GM12878 (cell line): ENCODE data around the gene IQGAP1.
"Not testable (repeated sequence)": the region's sequence is repeated elsewhere in the genome, so short reads cannot be mapped to it uniquely, and the experiment has no call there.

Experiments
- BRCA1 ChIP-seq: IDR thresholded peaks from 2 replicates; pipeline ENCODE4 v1.6.1; 2011; ENCODE audit warnings: low read depth, low read length, improper control_type of control experiment
- EZH2 ChIP-seq: IDR thresholded peaks from 2 replicates; pipeline ENCODE4 v1.6.1; 2012; ENCODE audit warnings: low read depth, mild to moderate bottlenecking, control low read depth, inconsistent platforms, low read length, borderline replicate concordance; ENCODE audit not compliant: control insufficient read depth
- NR2C2 ChIP-seq: IDR thresholded peaks from 2 replicates; pipeline ENCODE4 v1.6.1; 2011; ENCODE audit warnings: borderline replicate concordance, low read depth; ENCODE audit not compliant: control insufficient read depth, insufficient read length
- ZSCAN29 ChIP-seq: fragments of 450-650 bp; IDR thresholded peaks from 2 replicates; pipeline ENCODE4 v1.6.1; 2017; ENCODE audit warnings: mild to moderate bottlenecking, moderate library complexity
- TF ChIP-seq, protein P1 (sequence below), 3 experiments: IDR thresholded peaks in 2 of 3; conservative IDR thresholded peaks in 1 of 3; 2 replicates each; pipeline ENCODE4 v1.5.1; 2011; ENCODE audit warnings: low read depth in 3 of 3, low read length in 3 of 3, mild to moderate bottlenecking in 3 of 3, control low read depth in 2 of 3, moderate library complexity in 2 of 3, inconsistent platforms in 1 of 3, mixed read lengths in 1 of 3; ENCODE audit not compliant: control insufficient read depth in 2 of 3, insufficient read depth in 1 of 3; ENCODE audit errors: extremely low read depth in 1 of 3
- TF ChIP-seq, protein P2 (sequence below): fragments of 450-650 bp; IDR thresholded peaks from 2 replicates; pipeline ENCODE4 v1.6.1; 2018; ENCODE audit warnings: mild to moderate bottlenecking, low read depth, moderate library complexity; ENCODE audit not compliant: partially characterized antibody

DNA sequence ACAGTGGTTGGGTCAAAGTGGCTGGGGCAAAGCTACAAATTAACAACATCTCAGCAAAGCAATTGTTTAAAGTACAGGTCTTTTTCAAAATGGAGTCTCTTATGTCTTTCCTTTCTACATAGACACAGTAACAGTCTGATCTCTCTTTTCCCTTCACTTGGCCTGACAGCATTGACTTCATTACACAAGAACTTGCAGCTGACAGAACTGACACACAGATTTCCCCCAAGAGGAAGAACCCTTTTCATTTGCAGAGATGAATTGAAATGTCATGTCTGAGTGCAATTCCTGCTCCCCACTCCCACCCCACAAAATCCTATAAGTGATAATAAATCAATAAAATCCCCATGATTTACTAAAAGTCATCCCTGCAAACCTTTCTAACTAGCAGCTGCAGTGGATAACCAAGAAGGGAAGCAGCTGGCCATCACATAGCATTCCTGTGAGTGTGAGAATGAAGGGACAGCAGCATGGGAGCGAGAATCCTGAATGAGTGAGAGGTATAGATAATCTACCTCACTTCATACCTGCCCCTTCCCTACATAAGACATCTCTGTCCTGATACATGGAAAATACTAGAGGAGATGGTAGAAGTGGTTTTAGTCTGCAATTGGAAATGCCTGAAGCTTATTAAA lies 40.5 kb upstream of the IQGAP1 start:
- not testable (repeated sequence) for TF ChIP-seq ZSCAN29, NR2C2, EZH2, BRCA1
- TF ChIP-seq, protein P1, sequence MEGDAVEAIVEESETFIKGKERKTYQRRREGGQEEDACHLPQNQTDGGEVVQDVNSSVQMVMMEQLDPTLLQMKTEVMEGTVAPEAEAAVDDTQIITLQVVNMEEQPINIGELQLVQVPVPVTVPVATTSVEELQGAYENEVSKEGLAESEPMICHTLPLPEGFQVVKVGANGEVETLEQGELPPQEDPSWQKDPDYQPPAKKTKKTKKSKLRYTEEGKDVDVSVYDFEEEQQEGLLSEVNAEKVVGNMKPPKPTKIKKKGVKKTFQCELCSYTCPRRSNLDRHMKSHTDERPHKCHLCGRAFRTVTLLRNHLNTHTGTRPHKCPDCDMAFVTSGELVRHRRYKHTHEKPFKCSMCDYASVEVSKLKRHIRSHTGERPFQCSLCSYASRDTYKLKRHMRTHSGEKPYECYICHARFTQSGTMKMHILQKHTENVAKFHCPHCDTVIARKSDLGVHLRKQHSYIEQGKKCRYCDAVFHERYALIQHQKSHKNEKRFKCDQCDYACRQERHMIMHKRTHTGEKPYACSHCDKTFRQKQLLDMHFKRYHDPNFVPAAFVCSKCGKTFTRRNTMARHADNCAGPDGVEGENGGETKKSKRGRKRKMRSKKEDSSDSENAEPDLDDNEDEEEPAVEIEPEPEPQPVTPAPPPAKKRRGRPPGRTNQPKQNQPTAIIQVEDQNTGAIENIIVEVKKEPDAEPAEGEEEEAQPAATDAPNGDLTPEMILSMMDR (IDR thresholded peaks at IDR 0.05 in 2 of 3, conservative IDR thresholded peaks at IDR 0.05 in 1 of 3; ENCODE audit: control insufficient read depth in 2 of 3, extremely low read depth in 1 of 3, insufficient read depth in 1 of 3, low read depth in 3 of 3, low read length in 3 of 3): not testable (repeated sequence)
- TF ChIP-seq, protein P2, sequence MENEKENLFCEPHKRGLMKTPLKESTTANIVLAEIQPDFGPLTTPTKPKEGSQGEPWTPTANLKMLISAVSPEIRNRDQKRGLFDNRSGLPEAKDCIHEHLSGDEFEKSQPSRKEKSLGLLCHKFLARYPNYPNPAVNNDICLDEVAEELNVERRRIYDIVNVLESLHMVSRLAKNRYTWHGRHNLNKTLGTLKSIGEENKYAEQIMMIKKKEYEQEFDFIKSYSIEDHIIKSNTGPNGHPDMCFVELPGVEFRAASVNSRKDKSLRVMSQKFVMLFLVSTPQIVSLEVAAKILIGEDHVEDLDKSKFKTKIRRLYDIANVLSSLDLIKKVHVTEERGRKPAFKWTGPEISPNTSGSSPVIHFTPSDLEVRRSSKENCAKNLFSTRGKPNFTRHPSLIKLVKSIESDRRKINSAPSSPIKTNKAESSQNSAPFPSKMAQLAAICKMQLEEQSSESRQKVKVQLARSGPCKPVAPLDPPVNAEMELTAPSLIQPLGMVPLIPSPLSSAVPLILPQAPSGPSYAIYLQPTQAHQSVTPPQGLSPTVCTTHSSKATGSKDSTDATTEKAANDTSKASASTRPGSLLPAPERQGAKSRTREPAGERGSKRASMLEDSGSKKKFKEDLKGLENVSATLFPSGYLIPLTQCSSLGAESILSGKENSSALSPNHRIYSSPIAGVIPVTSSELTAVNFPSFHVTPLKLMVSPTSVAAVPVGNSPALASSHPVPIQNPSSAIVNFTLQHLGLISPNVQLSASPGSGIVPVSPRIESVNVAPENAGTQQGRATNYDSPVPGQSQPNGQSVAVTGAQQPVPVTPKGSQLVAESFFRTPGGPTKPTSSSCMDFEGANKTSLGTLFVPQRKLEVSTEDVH: not testable (repeated sequence)
